ENCODE data around the gene BBS9. TPM values are rescaled to one million over a fixed set of nuclear protein-coding genes. Genes with fewer than 3 reads are reported as not detected.

BBS9 gene
- total RNA-seq (2022; extraction: Qiagen RNA extraction) = 3.1 to 3.6 TPM (median 3.3 TPM) in 5 replicates

DNA sequence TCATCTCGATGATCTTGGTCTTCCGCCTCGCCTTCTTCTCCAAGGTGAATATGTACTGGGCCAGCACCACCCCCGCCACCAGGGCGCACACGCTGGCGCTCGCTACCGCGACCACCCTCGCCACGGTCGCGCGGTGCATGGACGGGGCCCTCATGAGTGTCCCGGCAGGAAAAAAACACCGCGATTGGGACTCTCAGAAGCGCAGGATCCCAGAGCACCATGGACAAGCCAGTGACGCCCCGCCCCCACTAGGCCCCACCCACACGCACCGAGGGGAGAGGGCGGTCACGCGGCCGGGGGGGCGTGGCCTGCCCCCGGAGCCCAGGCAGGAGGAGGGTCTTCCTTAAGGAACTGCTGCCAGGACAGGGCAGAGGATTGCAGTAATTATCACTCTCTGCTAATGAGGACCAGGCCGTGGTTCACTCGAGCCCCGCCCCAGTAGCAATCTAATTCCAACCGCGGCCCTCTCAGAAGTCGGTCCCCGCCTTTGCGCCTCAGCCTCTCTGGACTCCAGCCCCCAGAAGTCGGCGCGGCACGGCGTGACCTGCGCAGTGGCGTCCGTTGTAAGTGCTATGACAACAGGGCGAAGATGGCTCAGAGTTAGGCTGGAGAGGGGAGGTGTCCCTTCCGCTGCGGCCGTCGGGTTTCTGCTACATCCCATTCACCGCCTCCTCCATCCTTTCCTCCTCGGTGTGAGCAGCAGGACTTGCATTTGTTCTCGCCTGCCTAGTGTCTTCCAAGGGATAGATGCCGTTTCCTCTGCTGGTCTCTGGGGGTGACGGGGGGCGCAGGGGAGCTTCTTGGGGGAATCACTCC lies at the start of gene BBS9:
Gene BBS9 (plus strand): TSS at position 575 of the 816 bp plus-strand sequence. CDS start 16,689 bp downstream, outside the sequence.

DNA sequence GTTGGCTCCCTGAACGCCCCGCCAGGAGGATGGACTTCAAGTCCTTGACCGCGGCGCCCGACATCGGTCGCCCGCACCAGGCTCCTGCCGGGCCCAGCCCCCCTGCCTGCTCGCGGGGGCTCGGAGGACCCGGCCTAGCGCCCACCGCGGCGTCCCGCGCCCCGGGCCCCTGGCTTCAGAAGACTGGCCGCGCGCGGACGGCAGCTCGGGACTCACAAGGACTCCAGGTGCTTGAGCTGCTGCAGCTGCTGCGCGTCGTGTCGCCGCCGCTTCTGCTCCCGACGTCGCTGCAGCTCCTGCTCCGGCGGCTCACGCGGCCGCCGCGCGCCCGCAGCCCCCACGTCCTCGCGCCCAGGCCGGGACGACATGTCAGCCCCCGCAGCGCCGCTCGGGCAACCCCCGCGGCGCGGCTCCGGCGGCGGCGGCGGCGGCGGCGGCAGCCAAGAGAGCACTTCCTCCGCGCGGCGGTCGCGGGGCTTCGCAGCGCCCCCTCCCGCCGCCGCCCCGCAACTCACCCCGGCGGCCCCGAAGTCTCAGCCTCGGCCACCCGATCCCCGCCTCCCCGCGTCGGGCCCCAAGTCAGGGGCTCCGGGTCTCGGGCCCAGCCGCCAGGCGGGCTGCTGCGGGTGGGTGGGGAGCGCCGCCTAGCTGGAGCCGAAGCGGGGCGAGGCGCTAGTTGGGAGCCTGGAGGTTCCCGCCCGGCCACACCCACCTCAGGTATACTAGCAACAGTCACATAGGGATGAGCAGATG lies 20.2 kb upstream of the BBS9 start, which contains the start of gene RP9:
Gene RP9 (minus strand): TSS at position 400 of the 753 bp plus-strand sequence. CDS start 32 bp downstream, at position 368.

Other genes with a start within 250 kb of the BBS9 start
- gene KBTBD2, start 237.8 kb upstream of the BBS9 start, total RNA-seq (2022; extraction: Qiagen RNA extraction) = 23.5 to 28.5 TPM (median 26.1 TPM) in 5 replicates
- gene FKBP9, start 172.1 kb upstream of the BBS9 start, total RNA-seq (2022; extraction: Qiagen RNA extraction) = 87.0 to 109 TPM (median 108 TPM) in 5 replicates
- gene NT5C3A, start 66.8 kb upstream of the BBS9 start, total RNA-seq (2022; extraction: Qiagen RNA extraction) = 29.3 to 38.7 TPM (median 32.2 TPM) in 5 replicates
- gene RP9, start 20.2 kb upstream of the BBS9 start, total RNA-seq (2022; extraction: Qiagen RNA extraction) = 31.3 to 34.0 TPM (median 32.3 TPM) in 5 replicates

Data from A549 treated with dexamethasone at 1 μM for 4 hours (cell line).